ENCODE measurements around the gene HMX2. TPM values are rescaled to one million over a fixed set of nuclear protein-coding genes. Genes with fewer than 3 reads are reported as not detected.

The HMX2 gene
- total and polyA plus RNA-seq, 2 of the 13 experiments (the other 11 are each of a cell fraction or from before 2014, with no cell fraction given): not detected

DNA sequence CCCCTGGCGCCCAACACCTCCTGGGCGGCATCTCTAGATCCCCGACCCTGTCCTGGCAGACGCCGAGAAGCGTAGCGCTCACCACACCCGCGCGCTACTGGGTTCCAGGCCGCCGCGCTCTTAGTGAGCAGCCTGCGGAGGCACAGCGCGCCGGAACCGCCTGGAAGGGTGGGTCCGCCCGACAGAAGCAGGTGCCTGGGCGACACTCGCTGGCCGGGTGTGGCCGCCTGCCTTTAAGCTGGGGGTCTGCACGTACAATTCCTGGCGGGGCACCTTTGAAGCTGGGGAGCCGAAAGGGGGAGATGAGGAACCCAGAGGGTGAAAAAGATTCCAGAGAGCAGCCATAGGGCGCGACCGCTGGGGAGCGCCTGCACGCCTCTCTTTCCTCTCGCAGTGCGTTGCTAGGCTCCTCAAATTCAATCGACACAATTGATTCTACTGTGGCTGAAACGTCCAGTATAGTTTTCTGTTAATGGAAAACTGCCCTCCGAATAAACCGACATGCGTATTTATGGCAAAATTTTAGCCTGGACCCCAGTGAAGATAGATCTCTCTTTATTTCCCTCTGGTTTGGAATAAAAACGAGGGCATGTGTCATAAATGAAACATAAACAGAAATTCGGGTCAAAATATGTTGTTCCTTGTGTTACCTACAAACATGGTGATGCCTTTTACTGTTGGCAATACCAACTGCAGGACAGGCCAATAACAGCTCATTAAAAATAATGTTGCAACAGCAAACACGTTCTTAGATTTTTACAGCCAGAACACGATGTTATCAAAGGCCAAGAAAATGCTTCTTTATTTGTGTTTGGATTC, 7.6 kb upstream of the HMX2 start (continued):
- TF ChIP-seq, protein P1, sequence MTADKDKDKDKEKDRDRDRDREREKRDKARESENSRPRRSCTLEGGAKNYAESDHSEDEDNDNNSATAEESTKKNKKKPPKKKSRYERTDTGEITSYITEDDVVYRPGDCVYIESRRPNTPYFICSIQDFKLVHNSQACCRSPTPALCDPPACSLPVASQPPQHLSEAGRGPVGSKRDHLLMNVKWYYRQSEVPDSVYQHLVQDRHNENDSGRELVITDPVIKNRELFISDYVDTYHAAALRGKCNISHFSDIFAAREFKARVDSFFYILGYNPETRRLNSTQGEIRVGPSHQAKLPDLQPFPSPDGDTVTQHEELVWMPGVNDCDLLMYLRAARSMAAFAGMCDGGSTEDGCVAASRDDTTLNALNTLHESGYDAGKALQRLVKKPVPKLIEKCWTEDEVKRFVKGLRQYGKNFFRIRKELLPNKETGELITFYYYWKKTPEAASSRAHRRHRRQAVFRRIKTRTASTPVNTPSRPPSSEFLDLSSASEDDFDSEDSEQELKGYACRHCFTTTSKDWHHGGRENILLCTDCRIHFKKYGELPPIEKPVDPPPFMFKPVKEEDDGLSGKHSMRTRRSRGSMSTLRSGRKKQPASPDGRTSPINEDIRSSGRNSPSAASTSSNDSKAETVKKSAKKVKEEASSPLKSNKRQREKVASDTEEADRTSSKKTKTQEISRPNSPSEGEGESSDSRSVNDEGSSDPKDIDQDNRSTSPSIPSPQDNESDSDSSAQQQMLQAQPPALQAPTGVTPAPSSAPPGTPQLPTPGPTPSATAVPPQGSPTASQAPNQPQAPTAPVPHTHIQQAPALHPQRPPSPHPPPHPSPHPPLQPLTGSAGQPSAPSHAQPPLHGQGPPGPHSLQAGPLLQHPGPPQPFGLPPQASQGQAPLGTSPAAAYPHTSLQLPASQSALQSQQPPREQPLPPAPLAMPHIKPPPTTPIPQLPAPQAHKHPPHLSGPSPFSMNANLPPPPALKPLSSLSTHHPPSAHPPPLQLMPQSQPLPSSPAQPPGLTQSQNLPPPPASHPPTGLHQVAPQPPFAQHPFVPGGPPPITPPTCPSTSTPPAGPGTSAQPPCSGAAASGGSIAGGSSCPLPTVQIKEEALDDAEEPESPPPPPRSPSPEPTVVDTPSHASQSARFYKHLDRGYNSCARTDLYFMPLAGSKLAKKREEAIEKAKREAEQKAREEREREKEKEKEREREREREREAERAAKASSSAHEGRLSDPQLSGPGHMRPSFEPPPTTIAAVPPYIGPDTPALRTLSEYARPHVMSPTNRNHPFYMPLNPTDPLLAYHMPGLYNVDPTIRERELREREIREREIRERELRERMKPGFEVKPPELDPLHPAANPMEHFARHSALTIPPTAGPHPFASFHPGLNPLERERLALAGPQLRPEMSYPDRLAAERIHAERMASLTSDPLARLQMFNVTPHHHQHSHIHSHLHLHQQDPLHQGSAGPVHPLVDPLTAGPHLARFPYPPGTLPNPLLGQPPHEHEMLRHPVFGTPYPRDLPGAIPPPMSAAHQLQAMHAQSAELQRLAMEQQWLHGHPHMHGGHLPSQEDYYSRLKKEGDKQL (CRISPR knock-in tag; IDR thresholded peaks at IDR 0.05; ENCODE audit: low read depth): no peak
- TF ChIP-seq TCF7L2 (IDR thresholded peaks at IDR 0.05; ENCODE audit: low read depth, low read length): no peak
- TF ChIP-seq RARG (CRISPR knock-in tag; IDR thresholded peaks at IDR 0.05; ENCODE audit: low read depth): no peak
- TF ChIP-seq ZNF777 (CRISPR knock-in tag; IDR thresholded peaks at IDR 0.05): peak; percentile 67; the same call in 1 of the 2 replicates
- TF ChIP-seq SP2 (CRISPR knock-in tag; IDR thresholded peaks at IDR 0.05): no peak
- 0 out of 2 replicates have a peak, but pooled peaks have one; percentile 7 for TF ChIP-seq ZFY (CRISPR knock-in tag; IDR thresholded peaks at IDR 0.05)
- TF ChIP-seq ZNF557 (CRISPR knock-in tag; IDR thresholded peaks at IDR 0.05): no peak
- TF ChIP-seq GTF2F1 (IDR thresholded peaks at IDR 0.05; ENCODE audit: low read length): no peak
- no peak for TF ChIP-seq NFE2L2 (IDR thresholded peaks at IDR 0.05; ENCODE audit: low read length)
- TF ChIP-seq ZFP41 (CRISPR knock-in tag; IDR thresholded peaks at IDR 0.05; ENCODE audit: borderline replicate concordance): no peak

Measured in HepG2 (cell line).